H1 (cell line): Measurements from ENCODE around the gene RAPGEF5.

ENCODE experiments used
- CTCF ChIP-seq, 3 experiments: IDR thresholded peaks; 1 replicate in 2 of 3; 2 replicates in 1 of 3; pipeline versions ENCODE4 v1.5.1 to v1.6.1; 2011; ENCODE audit warnings: low read length in 3 of 3, mild to moderate bottlenecking in 3 of 3, inconsistent platforms in 2 of 3, low read depth in 1 of 3, moderate library complexity in 1 of 3; ENCODE audit not compliant: insufficient read depth in 1 of 3; ENCODE audit errors: control extremely low read depth in 1 of 3
- MAFK ChIP-seq: IDR thresholded peaks from 2 replicates; pipeline ENCODE4 v1.6.1; 2012; ENCODE audit warnings: low read depth, mild to moderate bottlenecking, improper control_type of control experiment, low read length
- SUZ12 ChIP-seq: fragments of 200-600 bp; sonication (generic); IDR thresholded peaks from 2 replicates; pipeline ENCODE4 v1.6.1; 2012; ENCODE audit warnings: mild to moderate bottlenecking, inconsistent platforms, low read length, moderate library complexity, mixed read lengths

GRCh38 chr7:22356701-22357310, at the start of gene RAPGEF5:
- TF ChIP-seq SUZ12 = no peak
- no peak for TF ChIP-seq MAFK
- TF ChIP-seq CTCF (IDR thresholded peaks at IDR 0.05; ENCODE audit: control extremely low read depth in 1 of 3, insufficient read depth in 1 of 3, low read depth in 1 of 3, low read length in 3 of 3) = no peak
